Dedifferentiated amniotic fluid mesenchymal stem cell (primary cell): ENCODE data around the gene RPL15.
A peak's percentile ranks its signal among the peaks of the same experiment; 100 is the strongest.
"Not testable (repeated sequence)": the region's sequence is repeated elsewhere in the genome, so short reads cannot be mapped to it uniquely, and the experiment has no call there.

Experiments used
- DNase-seq: peaks from one replicate; pipeline ENCODE4 v3.0.0-alpha.2; 2016; ENCODE audit errors: extremely low spot score

The RPL15 gene

GRCh38 chr3:23889950-23890349 lies 27.0 kb upstream of the RPL15 start:
- no peak for DNase-seq

DNA sequence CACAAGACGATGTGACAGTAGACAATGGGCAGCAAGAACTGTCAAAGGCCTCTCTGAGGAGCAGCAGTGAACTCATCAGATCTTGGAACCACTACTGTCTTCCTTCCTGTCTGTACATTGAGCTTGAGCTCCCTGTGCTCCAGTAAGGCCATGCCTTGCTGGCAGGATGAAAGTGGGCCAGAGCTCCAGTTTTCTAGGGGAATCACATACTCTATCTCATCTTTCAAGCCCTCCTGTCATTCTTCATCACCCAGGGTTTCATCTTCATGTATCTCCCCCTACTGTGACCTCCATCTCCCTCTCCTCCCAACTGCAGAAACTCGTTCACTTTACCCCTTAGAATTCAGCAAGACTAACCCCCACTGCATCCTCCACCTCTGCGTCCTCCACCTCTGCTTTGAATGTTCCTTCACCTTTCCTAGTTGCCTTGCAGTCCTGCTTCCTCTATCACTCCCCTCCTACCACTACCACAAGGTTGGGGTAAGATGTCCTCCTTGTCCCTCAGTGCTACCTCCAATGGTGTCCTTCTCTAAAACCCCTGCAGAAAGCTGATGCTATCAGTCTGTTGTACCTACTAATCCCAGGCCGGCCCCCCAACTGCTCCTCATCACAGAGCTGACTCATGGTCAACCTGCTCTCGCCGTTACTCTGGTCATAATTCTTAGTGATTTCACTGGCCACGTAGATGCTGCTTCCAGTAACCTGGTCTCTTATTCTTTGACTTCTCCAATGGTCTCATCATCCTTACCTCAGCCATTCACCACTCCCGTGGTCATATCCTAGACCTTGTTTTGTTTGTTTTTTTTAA lies 22.5 kb upstream of the RPL15 start:
- DNase-seq: no peak

DNA sequence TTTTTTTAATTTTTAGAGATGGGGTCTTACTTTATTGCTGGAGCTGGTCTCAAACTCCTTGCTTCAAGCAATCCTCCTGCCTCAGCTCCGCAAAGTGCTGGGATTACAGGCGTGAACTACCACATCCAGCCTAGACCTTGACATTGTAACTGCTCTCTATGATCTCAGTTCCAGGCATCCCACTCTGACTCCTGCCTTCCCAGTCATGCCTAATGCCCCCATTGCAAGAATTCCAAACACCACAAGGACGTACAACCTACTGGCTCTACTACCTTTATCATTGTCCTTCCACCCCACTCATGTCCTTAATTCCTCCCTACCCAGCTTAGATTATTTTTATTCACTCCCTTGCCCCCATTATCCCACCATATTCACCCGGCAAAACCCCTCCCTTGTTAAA lies 21.8 kb upstream of the RPL15 start:
- no peak for DNase-seq

GRCh38 chr3:23900744-23901143 lies 16.2 kb upstream of the RPL15 start:
- DNase-seq: no peak

DNA sequence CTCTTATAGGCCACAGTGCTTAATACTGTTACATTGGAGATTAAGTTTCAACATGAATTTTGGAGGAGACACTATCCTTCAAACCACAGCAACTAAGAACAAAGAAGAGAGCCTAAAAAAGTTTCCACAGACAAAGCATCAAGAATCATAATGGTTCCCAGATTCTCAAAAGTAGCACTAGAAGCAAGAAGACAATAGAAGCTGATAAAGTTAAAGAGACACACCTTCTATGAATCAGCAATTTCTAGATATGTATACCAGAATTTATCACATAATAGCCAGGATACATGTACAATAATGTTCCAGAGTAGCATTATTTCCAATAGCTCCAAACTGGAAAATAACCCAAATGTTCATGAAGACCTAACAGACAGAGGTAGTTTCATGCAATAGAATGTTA lies 12.4 kb upstream of the RPL15 start:
- DNase-seq: no peak

- no peak for DNase-seq
Observed at GRCh38 chr3:23909341-23909740, 7.6 kb upstream of the RPL15 start.

GRCh38 chr3:23911397-23911796 lies 5.5 kb upstream of the RPL15 start:
- DNase-seq: no peak

DNA sequence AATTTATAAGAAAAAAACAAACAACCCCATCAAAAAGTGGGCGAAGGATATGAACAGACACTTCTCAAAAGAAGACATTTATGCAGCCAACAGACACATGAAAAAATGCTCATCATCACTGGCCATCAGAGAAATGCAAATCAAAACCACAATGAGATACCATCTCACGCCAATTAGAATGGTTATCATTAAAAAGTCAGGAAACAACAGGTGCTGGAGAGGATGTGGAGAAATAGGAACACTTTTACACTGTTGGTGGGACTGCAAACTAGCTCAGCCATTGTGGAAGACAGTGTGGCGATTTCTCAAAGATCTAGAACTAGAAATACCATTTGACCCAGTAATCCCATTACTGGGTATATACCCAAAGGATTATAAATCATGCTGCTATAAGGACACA lies 4.6 kb upstream of the RPL15 start:
- not testable (repeated sequence) for DNase-seq

- DNase-seq: no peak
Observed at GRCh38 chr3:23913182-23913581, 3.8 kb upstream of the RPL15 start.

- no peak for DNase-seq
Observed at GRCh38 chr3:23913873-23914743, 2.8 kb upstream of the RPL15 start.

DNA sequence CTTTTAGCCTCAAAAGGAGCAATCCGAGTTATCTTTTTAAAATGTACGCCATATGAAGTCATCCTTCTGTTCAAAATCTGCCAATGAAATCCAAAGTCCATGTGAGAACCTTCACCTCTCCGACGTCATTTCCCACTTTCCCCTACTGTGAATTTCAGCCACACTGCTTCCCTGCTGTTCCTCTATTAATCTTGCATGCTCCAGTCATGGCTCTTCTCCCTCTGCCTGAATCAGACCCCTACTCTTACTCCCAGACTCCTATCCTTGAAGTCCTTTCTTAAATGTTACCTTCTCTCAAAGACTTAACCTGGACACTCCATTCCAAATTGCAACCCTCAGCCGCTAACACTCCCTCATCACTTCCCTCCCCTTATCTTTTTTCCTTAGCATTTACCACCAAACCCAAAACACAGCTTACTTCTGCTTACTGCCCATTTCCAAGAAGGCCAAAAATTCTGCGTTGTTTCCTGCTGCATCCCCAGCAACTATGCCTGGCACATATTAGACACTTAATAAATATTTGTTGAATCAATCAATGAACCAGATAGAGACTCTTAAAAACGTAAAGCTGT lies 1.3 kb upstream of the RPL15 start:
- no peak for DNase-seq

DNA sequence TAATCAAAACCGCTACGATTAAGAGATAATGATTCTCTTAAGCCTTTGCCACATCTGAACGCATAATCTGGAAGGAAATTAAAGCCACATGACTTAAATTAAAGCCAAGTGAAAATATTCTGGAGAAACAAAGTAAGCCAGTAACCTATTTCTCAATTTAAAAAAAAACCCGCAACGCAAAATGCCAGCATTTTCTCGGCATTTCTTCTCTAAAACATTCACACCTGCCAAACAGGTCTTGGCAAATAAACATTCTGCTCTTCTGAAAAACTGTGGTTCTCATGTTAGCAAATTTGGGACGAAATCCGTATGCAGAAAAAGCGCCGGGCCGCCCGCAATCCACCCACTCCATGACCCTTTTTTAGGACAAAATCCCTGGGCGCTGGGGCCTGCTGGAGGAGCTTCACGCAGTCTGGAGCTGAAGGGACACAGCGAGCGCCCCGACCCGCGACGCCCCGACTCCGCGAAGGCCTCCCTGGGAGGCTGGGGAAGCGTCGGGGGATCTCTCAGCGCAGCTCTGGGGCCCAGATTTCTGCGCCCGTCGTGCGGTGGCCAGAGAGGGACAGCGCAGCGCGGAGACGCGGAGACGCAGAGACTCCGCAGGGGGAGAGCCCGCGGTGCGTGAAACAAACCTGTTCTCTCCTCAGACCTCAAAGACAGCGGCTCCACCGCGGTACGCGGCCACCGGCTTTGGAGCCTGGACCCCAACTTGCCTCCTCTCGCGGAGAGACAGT lies 613 bp upstream of the RPL15 start:
- DNase-seq: no peak

DNA sequence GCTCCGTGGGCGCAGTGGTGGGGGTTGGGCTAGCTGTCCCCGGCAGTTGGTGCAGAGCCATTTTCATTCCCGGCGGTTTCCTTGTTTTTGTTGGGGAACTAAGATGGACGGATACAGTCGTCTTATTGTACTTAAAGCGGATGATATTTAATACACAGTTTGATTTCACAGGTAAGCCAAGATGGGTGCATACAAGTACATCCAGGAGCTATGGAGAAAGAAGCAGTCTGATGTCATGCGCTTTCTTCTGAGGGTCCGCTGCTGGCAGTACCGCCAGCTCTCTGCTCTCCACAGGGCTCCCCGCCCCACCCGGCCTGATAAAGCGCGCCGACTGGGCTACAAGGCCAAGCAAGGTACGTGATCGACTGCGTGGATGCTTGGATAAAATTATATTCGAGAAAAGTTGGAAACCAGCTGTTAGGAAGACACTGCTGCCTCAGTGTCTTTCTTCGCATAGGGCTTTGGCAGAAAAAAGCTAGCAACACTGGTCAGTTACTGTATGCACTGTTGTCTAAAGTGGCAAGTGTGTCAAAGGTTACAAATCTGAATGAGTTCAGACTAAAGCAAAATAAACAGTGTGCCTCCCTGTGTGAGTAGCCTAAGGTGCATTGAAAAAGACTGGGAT lies 859 bp downstream of the RPL15 start:
- DNase-seq: not testable (repeated sequence)

- DNase-seq: not testable (repeated sequence)
Observed at GRCh38 chr3:23918331-23918730, 1.4 kb downstream of the RPL15 start.

DNA sequence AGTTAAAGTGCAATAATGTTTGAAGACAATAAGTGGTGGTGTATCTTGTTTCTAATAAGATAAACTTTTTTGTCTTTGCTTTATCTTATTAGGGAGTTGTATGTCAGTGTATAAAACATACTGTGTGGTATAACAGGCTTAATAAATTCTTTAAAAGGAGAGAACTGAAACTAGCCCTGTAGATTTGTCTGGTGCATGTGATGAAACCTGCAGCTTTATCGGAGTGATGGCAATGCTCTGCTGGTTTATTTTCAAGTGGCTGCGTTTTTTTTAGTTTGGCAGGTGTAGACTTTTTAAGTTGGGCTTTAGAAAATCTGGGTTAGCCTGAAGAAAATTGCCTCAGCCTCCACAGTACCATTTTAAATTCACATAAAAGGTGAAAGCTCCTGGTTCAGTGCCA lies 2.7 kb downstream of the RPL15 start:
- DNase-seq: no peak

DNA sequence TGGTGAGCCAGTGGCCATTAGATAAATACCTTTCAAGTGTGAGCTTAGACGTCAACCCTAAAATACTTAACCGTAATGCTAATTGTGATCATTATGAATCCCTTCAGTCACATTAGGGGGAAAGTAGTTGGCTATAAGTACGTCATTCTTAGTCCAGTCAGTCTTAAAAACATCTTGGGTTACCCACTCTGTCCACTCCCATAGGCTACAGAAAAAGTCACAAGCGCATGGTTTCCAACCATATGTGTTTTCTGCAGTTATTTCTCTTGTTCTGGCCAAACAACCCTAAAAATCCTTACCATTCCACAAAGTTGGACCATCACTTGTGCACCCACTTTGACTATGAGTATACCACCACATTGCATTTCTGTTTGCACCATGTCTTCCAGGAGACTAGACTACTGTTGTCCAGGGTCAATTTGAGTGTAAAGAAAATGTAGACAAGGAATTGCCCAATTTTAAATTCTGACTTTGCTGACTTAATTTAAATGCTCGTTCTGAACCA lies 3.3 kb downstream of the RPL15 start:
- no peak for DNase-seq

GRCh38 chr3:23921052-23921511 lies 4.2 kb downstream of the RPL15 start:
- no peak for DNase-seq

DNA sequence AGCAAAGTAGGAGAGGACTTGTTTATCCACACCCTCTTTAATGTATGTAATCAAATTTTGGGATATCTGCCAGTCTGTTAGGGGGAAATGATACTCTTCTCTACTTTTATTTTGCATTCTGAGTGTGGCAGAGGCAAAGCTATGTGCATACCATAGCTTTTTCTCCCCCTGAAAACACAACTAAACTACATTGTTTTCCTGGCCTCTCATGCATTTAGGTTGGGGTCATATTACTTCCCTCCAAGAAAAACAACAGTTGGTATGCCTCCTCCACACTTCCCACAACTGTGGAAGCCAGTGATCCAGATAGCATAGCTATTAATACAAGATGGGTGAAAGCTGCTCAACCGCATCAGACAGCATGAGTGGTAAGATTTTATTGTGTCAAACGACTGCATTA lies 6.9 kb downstream of the RPL15 start:
- DNase-seq: peak; percentile 59

DNA sequence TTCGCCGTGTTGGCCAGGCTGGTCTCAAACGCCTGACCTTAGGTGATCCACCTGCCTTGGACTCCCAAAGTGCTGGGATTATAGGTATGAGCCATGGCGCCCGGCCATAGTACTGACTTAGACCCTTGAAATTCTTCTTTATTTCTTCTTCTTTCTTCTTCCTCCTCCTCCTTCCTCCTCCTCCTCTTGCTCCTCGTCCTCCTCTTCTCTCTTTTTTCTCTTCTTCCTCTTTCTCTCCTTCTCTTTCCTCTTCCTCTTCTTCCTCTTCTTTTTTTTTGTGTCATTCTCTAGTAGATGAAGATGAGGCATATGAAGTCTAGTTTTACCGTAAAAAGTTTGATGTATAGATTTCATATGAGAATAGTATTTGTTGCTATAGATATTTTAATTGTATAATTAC lies 9.3 kb downstream of the RPL15 start:
- no peak for DNase-seq

- DNase-seq: no peak
Observed at GRCh38 chr3:23926736-23927135, 9.8 kb downstream of the RPL15 start.

GRCh38 chr3:23928524-23928923 lies 11.6 kb downstream of the RPL15 start:
- DNase-seq: no peak
